OCI-LY1 (cell line): Measurements from ENCODE around the gene CKS2.

Experiments
- H2AFZ ChIP-seq: fragments of 200-600 bp; sonication (generic), shearing (Covaris generic); 2 replicates; pipeline ENCODE4 v1.6.0; 2014; ENCODE audit warnings: antibody characterized with exemption, mild to moderate bottlenecking, low read length
- H3F3A ChIP-seq: fragments of 200-600 bp; sonication (generic), shearing (Covaris generic); 2 replicates; pipeline ENCODE4 v1.6.0; 2014; ENCODE audit warnings: mild to moderate bottlenecking, antibody characterized with exemption, low read length, moderate library complexity; ENCODE audit not compliant: insufficient read depth
- H3K27ac ChIP-seq: fragments of 200-600 bp; sonication (generic); 2 replicates; pipeline ENCODE4 v1.5.1; 2014; ENCODE audit warnings: low read length, mixed run types, mild to moderate bottlenecking, low read depth; ENCODE audit not compliant: poor library complexity, severe bottlenecking
- H3K27me3 ChIP-seq: fragments of 200-600 bp; sonication (generic); 2 replicates; pipeline ENCODE4 v1.6.0; 2014; ENCODE audit warnings: antibody characterized with exemption, mild to moderate bottlenecking, low read length, moderate library complexity; ENCODE audit not compliant: insufficient read depth
- H3K36me3 ChIP-seq: fragments of 200-600 bp; sonication (generic); 2 replicates; pipeline ENCODE4 v1.6.1; 2014; ENCODE audit warnings: mild to moderate bottlenecking, antibody characterized with exemption, low read length, moderate library complexity, mixed read lengths; ENCODE audit not compliant: insufficient read depth
- H3K4me1 ChIP-seq: fragments of 200-600 bp; sonication (generic); 2 replicates; pipeline ENCODE4 v1.5.1; 2014; ENCODE audit warnings: mild to moderate bottlenecking, low read length, moderate library complexity; ENCODE audit not compliant: insufficient read depth, severe bottlenecking
- H3K4me2 ChIP-seq: fragments of 200-600 bp; sonication (generic), shearing (Covaris generic); 2 replicates; pipeline ENCODE4 v1.6.1; 2014; ENCODE audit warnings: low read length
- H3K4me3 ChIP-seq: fragments of 200-600 bp; sonication (generic); 2 replicates; pipeline ENCODE4 v1.5.1; 2014; ENCODE audit warnings: low read length, low read depth, mild to moderate bottlenecking, mixed read lengths; ENCODE audit not compliant: poor library complexity, severe bottlenecking
- H3K79me2 ChIP-seq: fragments of 200-600 bp; shearing (Covaris generic); 2 replicates; pipeline ENCODE4 v1.6.1; 2016; ENCODE audit warnings: mixed run types, low read length, mixed read lengths; ENCODE audit not compliant: insufficient read depth
- H3K9ac ChIP-seq: fragments of 200-600 bp; sonication (generic), shearing (Covaris generic); 2 replicates; pipeline ENCODE4 v1.6.1; 2014; ENCODE audit warnings: mild to moderate bottlenecking, low read length, mixed read lengths
- H3K9me2 ChIP-seq: fragments of 200-600 bp; sonication (generic), shearing (Covaris generic); 2 replicates; pipeline ENCODE4 v1.6.1; 2014; ENCODE audit warnings: low read depth, mild to moderate bottlenecking, low read length, mixed read lengths
- H3K9me3 ChIP-seq: fragments of 200-600 bp; shearing (Covaris generic); 2 replicates; pipeline ENCODE4 v1.6.1; 2014; ENCODE audit warnings: low read length, mixed read lengths
- H4K20me1 ChIP-seq: fragments of 200-600 bp; sonication (generic), shearing (Covaris generic); 2 replicates; pipeline ENCODE4 v1.6.0; 2016; ENCODE audit warnings: mild to moderate bottlenecking, low read length; ENCODE audit not compliant: insufficient read depth
- EZH2 ChIP-seq: fragments of 200-600 bp; sonication (generic), shearing (Covaris generic); IDR thresholded peaks from 2 replicates; pipeline ENCODE4 v1.8.0; 2017; ENCODE audit warnings: borderline replicate concordance, mixed run types, mild to moderate bottlenecking, antibody characterized with exemption, low read length, moderate library complexity, mixed read lengths
- TF ChIP-seq, protein P1 (sequence below): fragments of 200-600 bp; sonication (generic), shearing (Covaris generic); IDR thresholded peaks from 2 replicates; pipeline ENCODE4 v1.5.1; 2017; ENCODE audit warnings: mild to moderate bottlenecking, antibody characterized with exemption, low read length, moderate library complexity, mixed read lengths

CKS2 gene

DNA sequence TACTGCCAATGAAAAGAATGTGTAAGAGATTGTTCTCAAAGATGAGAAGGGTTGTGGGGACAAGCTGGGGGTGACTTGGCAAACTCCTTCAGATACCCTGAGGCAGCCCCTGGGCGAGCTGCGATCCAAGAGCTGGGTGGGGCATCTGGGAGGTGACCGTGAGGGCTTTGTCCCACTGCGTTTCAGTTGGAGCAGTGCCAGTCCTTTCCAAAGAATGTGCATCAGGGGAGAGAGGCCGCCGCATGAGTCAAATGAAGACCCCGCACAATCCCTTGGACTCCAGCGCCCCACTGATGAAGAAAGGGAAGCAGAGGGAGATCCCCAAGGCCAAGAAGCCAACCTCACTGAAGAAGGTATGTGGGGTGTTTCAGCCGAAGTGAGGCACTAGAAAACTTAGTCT is 35.7 kb downstream of the CKS2 start:
- no peaks in the 10 kb centered on the region for H3K4me1 ChIP-seq
- no peak overlapping the region for H3K9ac ChIP-seq
- no peaks in the 10 kb centered on the region for H3F3A ChIP-seq
- H3K4me2 ChIP-seq: no peak overlapping the region
- H3K79me2 ChIP-seq: no peaks in the 10 kb centered on the region
- H4K20me1 ChIP-seq: no peaks in the 10 kb centered on the region
- TF ChIP-seq, protein P1, sequence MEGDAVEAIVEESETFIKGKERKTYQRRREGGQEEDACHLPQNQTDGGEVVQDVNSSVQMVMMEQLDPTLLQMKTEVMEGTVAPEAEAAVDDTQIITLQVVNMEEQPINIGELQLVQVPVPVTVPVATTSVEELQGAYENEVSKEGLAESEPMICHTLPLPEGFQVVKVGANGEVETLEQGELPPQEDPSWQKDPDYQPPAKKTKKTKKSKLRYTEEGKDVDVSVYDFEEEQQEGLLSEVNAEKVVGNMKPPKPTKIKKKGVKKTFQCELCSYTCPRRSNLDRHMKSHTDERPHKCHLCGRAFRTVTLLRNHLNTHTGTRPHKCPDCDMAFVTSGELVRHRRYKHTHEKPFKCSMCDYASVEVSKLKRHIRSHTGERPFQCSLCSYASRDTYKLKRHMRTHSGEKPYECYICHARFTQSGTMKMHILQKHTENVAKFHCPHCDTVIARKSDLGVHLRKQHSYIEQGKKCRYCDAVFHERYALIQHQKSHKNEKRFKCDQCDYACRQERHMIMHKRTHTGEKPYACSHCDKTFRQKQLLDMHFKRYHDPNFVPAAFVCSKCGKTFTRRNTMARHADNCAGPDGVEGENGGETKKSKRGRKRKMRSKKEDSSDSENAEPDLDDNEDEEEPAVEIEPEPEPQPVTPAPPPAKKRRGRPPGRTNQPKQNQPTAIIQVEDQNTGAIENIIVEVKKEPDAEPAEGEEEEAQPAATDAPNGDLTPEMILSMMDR: no peak
- no peak for TF ChIP-seq EZH2
- H3K27me3 ChIP-seq: no peaks in the 10 kb centered on the region
- no peaks in the 10 kb centered on the region for H3K9me3 ChIP-seq
- H3K36me3 ChIP-seq: peaks cover 99% of the 10 kb centered on the region
- no peaks in the 10 kb centered on the region for H3K9me2 ChIP-seq
- H3K4me3 ChIP-seq: no peak overlapping the region
- no peak overlapping the region for H3K27ac ChIP-seq
- H2AFZ ChIP-seq: no peak overlapping the region

DNA sequence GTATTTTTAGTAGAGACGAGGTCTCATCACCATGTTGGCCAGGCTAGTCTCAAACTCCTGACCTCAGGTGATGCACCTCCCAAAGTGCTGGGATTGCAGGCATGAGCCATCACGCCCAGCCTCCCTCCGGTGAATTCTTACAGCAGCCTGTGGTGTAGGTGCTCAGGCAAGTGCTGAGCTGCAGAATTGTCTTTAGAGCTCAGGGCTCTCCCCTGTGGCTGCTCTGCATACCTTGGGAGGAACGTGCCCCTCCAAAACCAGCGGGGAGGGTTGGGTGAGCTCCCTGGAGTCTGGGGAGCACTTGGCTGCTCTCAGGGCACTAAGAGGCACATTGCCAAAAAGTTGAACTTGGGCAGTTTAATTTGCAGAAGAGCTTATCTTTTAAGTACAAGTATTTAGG is 36.7 kb downstream of the CKS2 start:
- Histone ChIP-seq H2AFZ (no peak overlapping the region), H3K4me1 (no peaks in the 10 kb centered on the region), H3K27me3 (no peaks in the 10 kb centered on the region), H4K20me1 (no peaks in the 10 kb centered on the region), H3K4me3 (no peak overlapping the region), H3K9me2 (no peaks in the 10 kb centered on the region), H3K36me3 (peaks cover 98% of the 10 kb centered on the region), H3K79me2 (no peaks in the 10 kb centered on the region), H3K9ac (no peak overlapping the region), H3K4me2 (no peak overlapping the region), H3K27ac (no peak overlapping the region), H3K9me3 (no peaks in the 10 kb centered on the region), H3F3A (no peaks in the 10 kb centered on the region)
- TF ChIP-seq, protein P1: no peak
- TF ChIP-seq EZH2: no peak

DNA sequence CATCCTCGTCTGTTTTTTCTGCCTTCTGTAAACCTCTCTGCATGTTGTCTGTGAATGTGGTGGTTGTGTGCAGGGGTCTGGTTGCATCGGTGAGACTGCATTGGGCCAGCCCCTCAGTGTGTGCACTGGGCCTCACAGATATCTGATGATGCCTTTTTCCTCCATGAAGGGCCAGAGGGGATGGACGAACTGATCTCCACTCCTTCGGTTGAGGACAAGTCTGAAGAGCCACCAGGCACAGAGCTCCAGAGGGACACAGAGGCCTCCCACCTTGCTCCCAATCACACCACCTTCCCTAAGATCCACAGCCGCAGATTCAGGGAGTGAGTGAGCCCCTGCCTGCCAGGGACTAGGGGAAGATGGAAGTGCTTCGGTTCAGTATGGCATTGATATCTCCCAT is 38.6 kb downstream of the CKS2 start:
- TF ChIP-seq, protein P1: no peak
- no peak for TF ChIP-seq EZH2
- Histone ChIP-seq H3K79me2 (no peaks in the 10 kb centered on the region), H3K4me3 (no peak overlapping the region), H3K4me2 (no peak overlapping the region), H3K9me2 (no peaks in the 10 kb centered on the region), H3K36me3 (peaks cover 98% of the 10 kb centered on the region), H3K27me3 (no peaks in the 10 kb centered on the region), H3F3A (no peaks in the 10 kb centered on the region), H4K20me1 (no peaks in the 10 kb centered on the region), H3K9ac (no peak overlapping the region), H3K4me1 (no peaks in the 10 kb centered on the region), H3K27ac (no peak overlapping the region), H2AFZ (no peak overlapping the region), H3K9me3 (no peaks in the 10 kb centered on the region)
